Activated CD4-positive, CD25-positive, alpha-beta regulatory T cell (primary cell): Measurements from ENCODE around the gene CENPW.

Experiments used
- DNase-seq, 4 experiments: peaks; one replicate each; lab custom pipeline; 2025; lab: John Stamatoyannopoulos, UW

The CENPW gene

DNA sequence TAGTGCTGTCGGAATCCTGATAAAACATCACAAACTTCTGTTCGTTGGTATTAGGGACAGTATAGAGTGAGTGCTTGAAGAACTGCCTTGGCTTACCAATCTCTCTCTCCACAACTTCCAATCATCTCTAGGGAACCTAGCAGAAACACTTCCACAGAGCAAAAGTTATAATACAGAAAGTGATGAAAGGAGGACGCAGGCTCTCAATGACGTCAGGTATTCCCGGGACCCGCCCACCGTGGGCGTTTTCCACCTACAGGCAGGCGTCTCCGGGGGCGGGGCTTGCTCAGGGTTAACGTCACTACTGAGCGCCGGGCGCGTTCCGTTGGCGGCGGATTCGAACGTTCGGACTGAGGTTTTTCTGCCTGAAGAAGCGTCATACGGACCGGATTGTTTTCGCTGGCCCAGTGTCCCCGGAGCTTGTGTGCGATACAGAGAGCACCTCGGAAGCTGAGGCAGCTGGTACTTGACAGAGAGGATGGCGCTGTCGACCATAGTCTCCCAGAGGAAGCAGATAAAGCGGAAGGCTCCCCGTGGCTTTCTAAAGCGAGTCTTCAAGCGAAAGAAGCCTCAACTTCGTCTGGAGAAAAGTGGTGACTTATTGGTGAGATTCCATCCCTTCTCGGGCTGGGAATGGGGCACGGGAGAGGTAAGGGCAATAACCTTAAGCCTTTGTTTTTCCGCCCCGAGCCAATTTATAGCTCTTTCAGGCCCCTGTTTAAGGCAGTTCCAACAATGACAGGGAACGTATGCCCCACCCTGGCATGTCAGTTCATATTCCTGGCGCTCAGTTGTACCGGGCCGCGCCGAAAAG is at the start of gene CENPW:
Gene CENPW, plus strand, starts transcription at position 320 of the 814 bp plus-strand sequence. Its CDS starts 159 bp downstream, at position 479.
- DNase-seq, result peak; percentile 71 to 92 (median 74)

- DNase-seq, result no peak
These were observed 45.9 kb upstream of the CENPW start for GRCh38 chr6:126293891-126294524.

- DNase-seq, result no peak
These were observed 39.8 kb upstream of the CENPW start for GRCh38 chr6:126300126-126300525.

- DNase-seq, result no peak
These were observed 39.2 kb upstream of the CENPW start for GRCh38 chr6:126300735-126301134.

GRCh38 chr6:126302191-126302590 is 37.7 kb upstream of the CENPW start:
- DNase-seq, result no peak

DNA sequence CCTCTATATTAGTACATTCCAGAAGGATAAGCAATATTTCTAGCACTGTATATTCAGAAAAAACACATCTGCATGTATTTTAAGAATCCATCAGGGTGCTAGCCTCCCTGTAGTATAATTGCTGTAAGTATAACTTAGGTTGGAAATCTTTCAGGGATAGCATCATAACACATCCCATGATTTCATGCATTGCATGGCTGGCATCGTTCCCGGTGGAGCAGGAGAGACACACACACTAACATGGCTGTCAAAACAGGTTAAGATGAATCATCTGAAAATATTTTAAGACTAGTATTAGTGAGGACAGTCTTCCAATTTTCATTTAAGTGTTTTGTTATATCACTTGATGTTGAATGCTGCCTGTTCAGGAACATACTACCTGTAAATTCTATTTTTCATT is 32.1 kb upstream of the CENPW start:
- no peak for DNase-seq

DNA sequence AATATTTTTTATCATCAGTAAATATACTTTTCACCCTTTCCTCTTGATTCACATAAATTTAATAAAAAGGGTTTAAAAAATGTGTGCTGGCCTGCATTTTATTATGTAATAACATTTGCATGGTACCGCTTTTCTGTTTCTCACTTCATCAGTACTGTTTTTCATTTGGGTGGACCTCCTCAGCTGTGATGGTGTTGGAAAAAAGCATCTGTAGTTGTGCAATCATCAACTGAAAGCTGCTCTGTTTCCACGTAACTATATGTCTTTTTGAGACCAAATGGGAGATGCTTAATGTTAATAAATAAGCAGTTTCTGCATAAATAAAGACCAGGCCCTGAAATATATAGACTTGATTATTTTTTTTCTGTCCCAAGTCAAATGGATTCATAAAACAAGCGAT is 31.6 kb upstream of the CENPW start:
- no peak for DNase-seq

GRCh38 chr6:126312013-126312665 is 27.8 kb upstream of the CENPW start:
- no peak for DNase-seq

GRCh38 chr6:126313941-126314340 is 26.0 kb upstream of the CENPW start:
- no peak for DNase-seq

DNA sequence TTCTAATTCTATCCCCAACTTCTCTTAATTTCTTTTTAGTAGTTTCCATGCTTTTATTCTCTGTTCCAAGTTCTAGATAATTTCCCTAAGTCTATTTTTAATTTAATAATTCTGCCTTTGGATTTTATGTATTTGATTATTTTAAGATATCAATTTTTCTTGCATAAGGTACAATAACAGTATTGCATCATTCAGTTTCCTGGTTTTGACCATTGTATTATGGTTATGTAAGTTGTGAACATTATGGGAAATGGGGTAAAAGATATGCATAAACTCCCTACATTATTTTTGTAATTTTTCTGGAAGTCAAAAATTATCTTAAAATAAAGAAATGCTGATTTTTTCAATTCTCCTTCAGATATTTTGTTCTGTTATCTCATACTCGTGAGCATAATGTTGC is 21.1 kb upstream of the CENPW start:
- no peak for DNase-seq

DNA sequence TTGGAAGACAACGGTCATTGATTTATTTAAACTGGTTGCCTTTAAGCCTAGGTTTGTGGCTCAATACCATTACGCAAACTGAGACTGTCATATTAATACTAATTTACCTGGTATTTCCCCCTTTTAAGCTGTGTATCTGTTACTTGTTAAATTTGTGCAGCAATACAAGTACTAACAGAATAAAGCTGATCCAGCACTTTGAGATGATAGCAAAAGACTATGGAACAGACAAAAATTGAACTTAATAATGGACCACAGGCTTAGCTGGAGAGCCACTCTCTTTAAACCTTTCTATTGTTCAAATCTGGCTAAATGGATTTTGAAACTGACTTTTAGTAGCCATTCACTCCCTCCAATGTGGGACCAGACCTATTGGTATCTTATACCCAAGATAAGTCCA is 6.2 kb upstream of the CENPW start:
- no peak for DNase-seq

DNA sequence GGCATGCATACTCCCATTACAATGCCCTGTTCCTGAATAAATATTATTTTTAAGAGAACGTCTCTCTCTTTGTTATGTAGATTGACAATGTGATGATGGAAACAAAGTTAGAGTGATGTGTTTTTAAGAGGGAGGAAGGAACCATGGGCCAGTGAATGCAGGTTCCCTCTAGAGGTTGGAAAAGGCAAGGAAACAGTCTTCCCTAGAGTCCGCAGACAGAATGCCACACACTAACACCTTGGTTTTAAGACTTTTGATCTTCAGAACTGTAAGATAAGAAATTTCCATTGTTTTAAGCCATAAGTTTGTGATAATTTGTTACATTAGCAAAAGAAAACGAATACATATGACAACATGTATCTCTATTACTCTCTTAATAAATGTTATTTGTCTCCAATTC is 4.7 kb upstream of the CENPW start:
- DNase-seq, result no peak

DNA sequence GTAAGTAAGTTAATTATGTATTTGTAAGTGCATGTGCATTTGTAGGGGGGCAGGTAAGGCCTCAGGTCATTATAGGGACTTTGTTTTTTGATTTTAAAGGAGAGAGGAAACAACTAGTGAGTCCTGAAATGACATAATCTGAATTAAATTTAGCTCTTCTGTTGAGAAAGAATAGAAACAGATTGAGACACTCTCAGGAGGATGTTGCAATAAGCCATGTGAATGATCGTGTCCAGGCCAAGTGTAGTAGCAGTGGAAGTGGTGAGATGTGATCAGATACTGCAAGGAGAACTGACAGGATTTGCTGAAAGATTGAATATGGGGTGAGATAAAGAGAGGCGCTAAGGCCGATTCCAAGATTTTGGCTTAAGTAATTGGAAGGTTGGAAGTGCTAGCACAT is 2.6 kb upstream of the CENPW start:
- DNase-seq, result no peak

- no peak for DNase-seq
These were observed 1.2 kb downstream of the CENPW start for GRCh38 chr6:126341126-126341525.

DNA sequence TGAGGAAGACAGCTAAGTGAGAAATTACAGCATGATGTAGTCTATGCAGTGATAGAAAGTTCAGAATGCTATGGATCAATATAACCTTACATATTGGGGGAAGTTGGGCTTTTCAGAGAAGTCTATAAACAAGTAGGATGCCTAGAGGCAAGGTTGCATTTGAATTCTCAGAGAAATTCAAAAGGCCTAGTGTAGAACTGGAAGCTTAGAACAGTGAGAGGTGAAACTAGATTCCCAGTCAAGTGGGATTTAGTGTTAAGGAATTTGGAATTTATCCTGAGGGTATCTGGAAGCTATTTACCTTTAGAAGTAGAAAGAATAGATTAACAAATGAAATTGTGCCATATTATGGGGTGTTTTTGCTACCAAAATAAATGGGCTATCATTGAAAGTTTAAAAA is 4.3 kb downstream of the CENPW start:
- DNase-seq, result no peak

GRCh38 chr6:126351960-126352359 is 12.0 kb downstream of the CENPW start:
- no peak for DNase-seq

GRCh38 chr6:126352514-126352913 is 12.6 kb downstream of the CENPW start:
- no peak for DNase-seq

DNA sequence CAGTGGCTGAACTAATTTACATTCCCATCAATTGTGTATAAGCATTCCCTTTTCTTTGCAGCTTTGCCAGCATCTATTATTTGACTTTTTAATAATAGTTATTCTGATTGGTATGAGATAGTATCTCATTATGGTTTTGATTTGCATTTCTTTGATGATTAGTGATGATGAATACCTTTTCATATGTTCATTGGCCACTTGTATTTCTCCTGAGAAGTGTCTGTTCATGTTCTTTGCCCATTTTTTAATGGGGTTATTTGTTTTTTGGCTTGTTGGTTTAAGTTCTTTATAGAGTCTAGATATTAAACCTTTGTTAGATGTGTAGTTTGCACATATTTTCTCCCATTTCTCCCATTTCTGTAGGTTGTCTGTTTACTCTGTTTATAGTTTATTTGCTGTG is 16.6 kb downstream of the CENPW start:
- DNase-seq, result no peak

GRCh38 chr6:126359936-126360537 is 20.1 kb downstream of the CENPW start:
- no peak for DNase-seq

DNA sequence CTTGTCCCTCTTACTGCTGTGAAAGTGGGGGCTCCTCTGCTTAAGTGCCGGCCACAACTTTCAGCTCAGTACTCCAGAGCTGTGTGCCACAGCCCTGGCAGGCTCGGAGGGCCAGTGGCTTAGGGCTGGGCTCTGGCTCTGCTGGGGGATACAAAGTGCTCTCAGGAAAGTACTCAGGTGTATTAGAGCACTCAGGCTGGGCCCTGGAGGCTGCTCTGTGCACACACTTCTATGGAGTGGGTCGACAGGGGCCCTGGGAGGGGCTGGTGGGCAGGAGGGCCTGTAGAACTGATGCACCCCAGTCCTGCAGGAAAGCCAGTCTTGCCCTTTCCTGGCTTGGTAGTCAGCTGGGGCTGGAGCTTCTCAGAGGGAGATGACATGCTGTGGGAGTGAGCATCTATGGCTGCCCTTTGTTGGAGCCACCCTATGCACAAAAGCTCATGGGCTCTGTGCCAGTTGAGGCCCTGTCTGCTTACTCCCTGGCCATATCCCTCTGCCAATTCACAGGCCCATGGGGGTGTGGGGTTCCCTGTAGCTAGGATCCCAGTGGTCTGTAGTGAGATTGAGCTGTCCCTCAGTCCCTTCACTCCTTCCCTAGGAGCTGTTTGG is 22.0 kb downstream of the CENPW start:
- no peak for DNase-seq

- DNase-seq, result no peak
These were observed 27.9 kb downstream of the CENPW start for GRCh38 chr6:126367849-126368248.

GRCh38 chr6:126372626-126373025 is 32.7 kb downstream of the CENPW start:
- no peak for DNase-seq
